Measurements from ENCODE around the gene CCL16.
A peak's percentile ranks its signal among the peaks of the same experiment; 100 is the strongest.

The CCL16 gene

GRCh38 chr17:35934760-35935159 lies 46.5 kb downstream of the CCL16 start:
- Histone ChIP-seq H3K4me1 (ENCODE audit: insufficient read depth, poor library complexity, severe bottlenecking) (no peaks in the 10 kb centered on the region), H3K27ac (ENCODE audit: poor library complexity, severe bottlenecking) (no peak overlapping the region), H3K27me3 (ENCODE audit: insufficient read depth, poor library complexity, severe bottlenecking) (no peaks in the 10 kb centered on the region), H3K9me3 (ENCODE audit: severe bottlenecking) (no peaks in the 10 kb centered on the region), H3K36me3 (ENCODE audit: low read depth) (no peaks in the 10 kb centered on the region), H3K4me3 (ENCODE audit: severe bottlenecking) (no peak overlapping the region)
- DNase-seq (ENCODE audit: low spot score) (no peak), ATAC-seq (ENCODE audit: low read depth) (no peak)
- no peak for TF ChIP-seq CTCF (IDR thresholded peaks at IDR 0.05; ENCODE audit: poor library complexity, severe bottlenecking)

GRCh38 chr17:35932586-35932985 lies 48.7 kb downstream of the CCL16 start:
- Histone ChIP-seq H3K4me3 (ENCODE audit: severe bottlenecking) (no peak overlapping the region), H3K9me3 (ENCODE audit: severe bottlenecking) (no peaks in the 10 kb centered on the region), H3K27ac (ENCODE audit: poor library complexity, severe bottlenecking) (no peak overlapping the region), H3K36me3 (ENCODE audit: low read depth) (no peaks in the 10 kb centered on the region), H3K4me1 (ENCODE audit: insufficient read depth, poor library complexity, severe bottlenecking) (no peaks in the 10 kb centered on the region), H3K27me3 (ENCODE audit: insufficient read depth, poor library complexity, severe bottlenecking) (no peaks in the 10 kb centered on the region)
- TF ChIP-seq CTCF (IDR thresholded peaks at IDR 0.05; ENCODE audit: poor library complexity, severe bottlenecking): no peak
- ATAC-seq (ENCODE audit: low read depth) (no peak), DNase-seq (ENCODE audit: low spot score) (no peak)

- no peaks in the 10 kb centered on the region for H3K36me3 ChIP-seq (ENCODE audit: low read depth)
- H3K4me1 ChIP-seq (ENCODE audit: insufficient read depth, poor library complexity, severe bottlenecking): no peaks in the 10 kb centered on the region
- TF ChIP-seq CTCF (IDR thresholded peaks at IDR 0.05; ENCODE audit: poor library complexity, severe bottlenecking): no peak
- no peak overlapping the region for H3K27ac ChIP-seq (ENCODE audit: poor library complexity, severe bottlenecking)
- no peaks in the 10 kb centered on the region for H3K27me3 ChIP-seq (ENCODE audit: insufficient read depth, poor library complexity, severe bottlenecking)
- no peaks in the 10 kb centered on the region for H3K9me3 ChIP-seq (ENCODE audit: severe bottlenecking)
- no peak for DNase-seq (ENCODE audit: low spot score)
- no peak overlapping the region for H3K4me3 ChIP-seq (ENCODE audit: severe bottlenecking)
- ATAC-seq (ENCODE audit: low read depth): no peak
Observed at GRCh38 chr17:35931794-35932425, 49.4 kb downstream of the CCL16 start.

- TF ChIP-seq CTCF (IDR thresholded peaks at IDR 0.05; ENCODE audit: poor library complexity, severe bottlenecking): no peak
- ATAC-seq (ENCODE audit: low read depth): peak; percentile 97
- no peaks in the 10 kb centered on the region for H3K27me3 ChIP-seq (ENCODE audit: insufficient read depth, poor library complexity, severe bottlenecking)
- H3K36me3 ChIP-seq (ENCODE audit: low read depth): no peaks in the 10 kb centered on the region
- no peaks in the 10 kb centered on the region for H3K9me3 ChIP-seq (ENCODE audit: severe bottlenecking)
- peak within 1 kb of the TSS; percentile 45 for H3K4me3 ChIP-seq (ENCODE audit: severe bottlenecking)
- DNase-seq (ENCODE audit: low spot score): peak; percentile 84
- no peaks in the 10 kb centered on the region for H3K4me1 ChIP-seq (ENCODE audit: insufficient read depth, poor library complexity, severe bottlenecking)
- no peak within 1 kb of the TSS for H3K27ac ChIP-seq (ENCODE audit: poor library complexity, severe bottlenecking)
Observed at GRCh38 chr17:35930211-35931065, 50.9 kb downstream of the CCL16 start, which contains the start of gene RDM1. Gene RDM1 (minus strand): TSS chr17:35930773. CDS start chr17:35930727, 46 bp downstream.

Measured in RWPE2 (cell line).